ENCODE measurements around the gene BRCA2. TPM values are rescaled to one million over a fixed set of nuclear protein-coding genes. Genes with fewer than 3 reads are reported as not detected.

The BRCA2 gene
- total and polyA plus RNA-seq, 2 donors (not counting 1 experiment from before 2014, with no cell fraction given) = 1.2 to 6.0 TPM

GRCh38 chr13:32323912-32324311 is 8.6 kb downstream of the BRCA2 start:
- Histone ChIP-seq H3K79me2 (ENCODE audit: control insufficient read depth, insufficient read depth, low read length) (no peaks in the 10 kb centered on the region), H2AFZ (ENCODE audit: insufficient read depth, low read depth, low read length, poor library complexity, severe bottlenecking) (no peak overlapping the region), H3K27ac (ENCODE audit: low read length in 2 of 2) (no peak overlapping the region), H3K4me2 (replicated peaks; ENCODE audit: low read depth, low read length, poor library complexity, severe bottlenecking) (no peak overlapping the region), H3K9ac (ENCODE audit: low read length) (no peak overlapping the region), H3K4me3 (ENCODE audit: control extremely low read depth in 1 of 5, extremely low read depth in 1 of 5, insufficient read depth in 1 of 5, low read depth in 2 of 5, low read length in 4 of 5) (no peak overlapping the region), H3K27me3 (replicated peaks in 1 of 4; ENCODE audit: control extremely low read depth in 1 of 4, control insufficient read depth in 3 of 4, insufficient read depth in 4 of 4, low read length in 3 of 4) (no peaks in the 10 kb centered on the region), H3K4me1 (ENCODE audit: control insufficient read depth in 2 of 2, insufficient read depth in 2 of 2, low read length in 2 of 2) (no peaks in the 10 kb centered on the region), H3K9me3 (ENCODE audit: control extremely low read depth in 1 of 3, control insufficient read depth in 2 of 3, insufficient read depth in 1 of 3, low read length in 2 of 3) (no peaks in the 10 kb centered on the region), H4K20me1 (ENCODE audit: control insufficient read depth, insufficient read depth, low read length, poor library complexity, severe bottlenecking) (no peaks in the 10 kb centered on the region), H3K36me3 (replicated peaks in 1 of 2; ENCODE audit: control extremely low read depth in 1 of 2, control insufficient read depth in 1 of 2, extremely low read depth in 1 of 2, insufficient read depth in 2 of 2, low read length in 1 of 2) (peaks cover 0 to 6% of the 10 kb centered on the region in 2 experiments)
- ChIA-PET CTCF (interaction anchor here (1.4 kb wide), 1 partner anchor 10 kb away, joined by 4 read pairs; no protein-coding TSS in a partner anchor), POLR2A (interaction anchor here (1.2 kb wide), 1 partner anchor 9 kb away, joined by 3 read pairs; the partner anchor contains the start of genes BRCA2 and ZAR1L)
- no peak overlapping the region for H3K27ac Mint-ChIP-seq
- ATAC-seq (ENCODE audit: low read depth) = no peak
- H3K27me3 Mint-ChIP-seq = no peaks in the 10 kb centered on the region
- no peak for DNase-seq
- H3K4me3 Mint-ChIP-seq = no peak overlapping the region
- intact Hi-C loops (cut with micrococcal nuclease) = no loop called here
- TF ChIP-seq EZH2 (IDR thresholded peaks at IDR 0.05; ENCODE audit: borderline replicate concordance, insufficient read depth, low read depth, low read length, poor library complexity, severe bottlenecking) (no peak), CTCF (IDR thresholded peaks at IDR 0.05) (no peak)
- H3K4me1 Mint-ChIP-seq = no peaks in the 10 kb centered on the region
- H3K9me3 Mint-ChIP-seq (ENCODE audit: insufficient read depth) = no peaks in the 10 kb centered on the region

- no peak overlapping the region for H3K4me3 ChIP-seq (ENCODE audit: control extremely low read depth in 1 of 5, extremely low read depth in 1 of 5, insufficient read depth in 1 of 5, low read depth in 2 of 5, low read length in 4 of 5)
- no peaks in the 10 kb centered on the region for H3K27me3 ChIP-seq (replicated peaks in 1 of 4; ENCODE audit: control extremely low read depth in 1 of 4, control insufficient read depth in 3 of 4, insufficient read depth in 4 of 4, low read length in 3 of 4)
- Mint-ChIP-seq H3K4me1 (no peaks in the 10 kb centered on the region), H3K4me3 (no peak overlapping the region), H3K27ac (no peak overlapping the region), H3K9me3 (ENCODE audit: insufficient read depth) (no peaks in the 10 kb centered on the region), H3K27me3 (no peaks in the 10 kb centered on the region)
- TF ChIP-seq CTCF (IDR thresholded peaks at IDR 0.05) = no peak
- no peak for TF ChIP-seq EZH2 (IDR thresholded peaks at IDR 0.05; ENCODE audit: borderline replicate concordance, insufficient read depth, low read depth, low read length, poor library complexity, severe bottlenecking)
- no peak overlapping the region for H2AFZ ChIP-seq (ENCODE audit: insufficient read depth, low read depth, low read length, poor library complexity, severe bottlenecking)
- H3K4me2 ChIP-seq (replicated peaks; ENCODE audit: low read depth, low read length, poor library complexity, severe bottlenecking) = no peak overlapping the region
- no peak for ATAC-seq (ENCODE audit: low read depth)
- no peaks in the 10 kb centered on the region for H3K9me3 ChIP-seq (ENCODE audit: control extremely low read depth in 1 of 3, control insufficient read depth in 2 of 3, insufficient read depth in 1 of 3, low read length in 2 of 3)
- intact Hi-C loops (cut with micrococcal nuclease) = no loop called here
- no peaks in the 10 kb centered on the region for H3K4me1 ChIP-seq (ENCODE audit: control insufficient read depth in 2 of 2, insufficient read depth in 2 of 2, low read length in 2 of 2)
- WGBS (ENCODE audit: insufficient coverage) = no CpG with 5 or more reads among the region's 2 CpGs
- no peak for DNase-seq
- H4K20me1 ChIP-seq (ENCODE audit: control insufficient read depth, insufficient read depth, low read length, poor library complexity, severe bottlenecking) = no peaks in the 10 kb centered on the region
- H3K27ac ChIP-seq (ENCODE audit: low read length in 2 of 2) = no peak overlapping the region
- H3K9ac ChIP-seq (ENCODE audit: low read length) = no peak overlapping the region
- CTCF ChIA-PET = no interaction called here
- H3K36me3 ChIP-seq (replicated peaks in 1 of 2; ENCODE audit: control extremely low read depth in 1 of 2, control insufficient read depth in 1 of 2, extremely low read depth in 1 of 2, insufficient read depth in 2 of 2, low read length in 1 of 2) = no peaks in the 10 kb centered on the region
- POLR2A ChIA-PET = no interaction called here
- no peaks in the 10 kb centered on the region for H3K79me2 ChIP-seq (ENCODE audit: control insufficient read depth, insufficient read depth, low read length)
These were observed 15.1 kb downstream of the BRCA2 start for GRCh38 chr13:32330441-32330840.

Measured in B cell (primary cell).